HCT116 (cell line): ENCODE data around the gene CNN1. TPM values are rescaled to one million over a fixed set of nuclear protein-coding genes. Genes with fewer than 3 reads are reported as not detected.

Source experiments
- CEBPB ChIP-seq: IDR thresholded peaks from 2 replicates; pipeline ENCODE4 v1.6.1; 2012; ENCODE audit warnings: low read depth
- ELF1 ChIP-seq: IDR thresholded peaks from 2 replicates; pipeline ENCODE4 v1.6.1; 2012; ENCODE audit warnings: low read depth, borderline replicate concordance
- RAD21 ChIP-seq: IDR thresholded peaks from 2 replicates; pipeline ENCODE4 v1.6.1; 2012; ENCODE audit warnings: low read depth, mild to moderate bottlenecking
- SP1 ChIP-seq: IDR thresholded peaks from 2 replicates; pipeline ENCODE4 v1.6.1; 2012; ENCODE audit warnings: low read depth
- ZNF274 ChIP-seq: fragments of 200-500 bp; sonication (Bioruptor generic); IDR thresholded peaks from 2 replicates; pipeline ENCODE4 v1.6.1; 2014; ENCODE audit warnings: mild to moderate bottlenecking, low read depth, low read length, inconsistent platforms
- total RNA-seq: library from RNA; stranded (reverse); gene quantifications from one replicate; pipeline ENCODE4 v1.2.1, GENCODE V29; 2021; ENCODE audit not compliant: unreplicated experiment
- TF ChIP-seq, protein P1 (sequence below): IDR thresholded peaks from 2 replicates; pipeline ENCODE4 v1.6.1; 2011; ENCODE audit warnings: mild to moderate bottlenecking, low read length, moderate library complexity; ENCODE audit not compliant: insufficient replicate concordance; ENCODE audit errors: extremely low read depth
- TF ChIP-seq, protein P2 (sequence below): IDR thresholded peaks from 2 replicates; pipeline ENCODE4 v1.6.1; 2012; ENCODE audit warnings: low read depth
- TF ChIP-seq, protein P3 (sequence below): IDR thresholded peaks from 2 replicates; pipeline ENCODE4 v1.6.1; 2012
- TF ChIP-seq, protein P4 (sequence below): IDR thresholded peaks from 2 replicates; pipeline ENCODE4 v1.6.1; 2012

Gene CNN1
- total RNA-seq, 1 experiment from 2014 or later = 0.64 TPM

- TF ChIP-seq, protein P1, sequence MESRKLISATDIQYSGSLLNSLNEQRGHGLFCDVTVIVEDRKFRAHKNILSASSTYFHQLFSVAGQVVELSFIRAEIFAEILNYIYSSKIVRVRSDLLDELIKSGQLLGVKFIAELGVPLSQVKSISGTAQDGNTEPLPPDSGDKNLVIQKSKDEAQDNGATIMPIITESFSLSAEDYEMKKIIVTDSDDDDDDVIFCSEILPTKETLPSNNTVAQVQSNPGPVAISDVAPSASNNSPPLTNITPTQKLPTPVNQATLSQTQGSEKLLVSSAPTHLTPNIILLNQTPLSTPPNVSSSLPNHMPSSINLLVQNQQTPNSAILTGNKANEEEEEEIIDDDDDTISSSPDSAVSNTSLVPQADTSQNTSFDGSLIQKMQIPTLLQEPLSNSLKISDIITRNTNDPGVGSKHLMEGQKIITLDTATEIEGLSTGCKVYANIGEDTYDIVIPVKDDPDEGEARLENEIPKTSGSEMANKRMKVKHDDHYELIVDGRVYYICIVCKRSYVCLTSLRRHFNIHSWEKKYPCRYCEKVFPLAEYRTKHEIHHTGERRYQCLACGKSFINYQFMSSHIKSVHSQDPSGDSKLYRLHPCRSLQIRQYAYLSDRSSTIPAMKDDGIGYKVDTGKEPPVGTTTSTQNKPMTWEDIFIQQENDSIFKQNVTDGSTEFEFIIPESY = no peak
- TF ChIP-seq RAD21 (no peak; the same call in none of the 2 replicates), ZNF274 (no peak), ELF1 (no peak), CEBPB (no peak), SP1 (peak; percentile 61)
- TF ChIP-seq, protein P2, sequence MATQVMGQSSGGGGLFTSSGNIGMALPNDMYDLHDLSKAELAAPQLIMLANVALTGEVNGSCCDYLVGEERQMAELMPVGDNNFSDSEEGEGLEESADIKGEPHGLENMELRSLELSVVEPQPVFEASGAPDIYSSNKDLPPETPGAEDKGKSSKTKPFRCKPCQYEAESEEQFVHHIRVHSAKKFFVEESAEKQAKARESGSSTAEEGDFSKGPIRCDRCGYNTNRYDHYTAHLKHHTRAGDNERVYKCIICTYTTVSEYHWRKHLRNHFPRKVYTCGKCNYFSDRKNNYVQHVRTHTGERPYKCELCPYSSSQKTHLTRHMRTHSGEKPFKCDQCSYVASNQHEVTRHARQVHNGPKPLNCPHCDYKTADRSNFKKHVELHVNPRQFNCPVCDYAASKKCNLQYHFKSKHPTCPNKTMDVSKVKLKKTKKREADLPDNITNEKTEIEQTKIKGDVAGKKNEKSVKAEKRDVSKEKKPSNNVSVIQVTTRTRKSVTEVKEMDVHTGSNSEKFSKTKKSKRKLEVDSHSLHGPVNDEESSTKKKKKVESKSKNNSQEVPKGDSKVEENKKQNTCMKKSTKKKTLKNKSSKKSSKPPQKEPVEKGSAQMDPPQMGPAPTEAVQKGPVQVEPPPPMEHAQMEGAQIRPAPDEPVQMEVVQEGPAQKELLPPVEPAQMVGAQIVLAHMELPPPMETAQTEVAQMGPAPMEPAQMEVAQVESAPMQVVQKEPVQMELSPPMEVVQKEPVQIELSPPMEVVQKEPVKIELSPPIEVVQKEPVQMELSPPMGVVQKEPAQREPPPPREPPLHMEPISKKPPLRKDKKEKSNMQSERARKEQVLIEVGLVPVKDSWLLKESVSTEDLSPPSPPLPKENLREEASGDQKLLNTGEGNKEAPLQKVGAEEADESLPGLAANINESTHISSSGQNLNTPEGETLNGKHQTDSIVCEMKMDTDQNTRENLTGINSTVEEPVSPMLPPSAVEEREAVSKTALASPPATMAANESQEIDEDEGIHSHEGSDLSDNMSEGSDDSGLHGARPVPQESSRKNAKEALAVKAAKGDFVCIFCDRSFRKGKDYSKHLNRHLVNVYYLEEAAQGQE = no peak
- TF ChIP-seq, protein P3, sequence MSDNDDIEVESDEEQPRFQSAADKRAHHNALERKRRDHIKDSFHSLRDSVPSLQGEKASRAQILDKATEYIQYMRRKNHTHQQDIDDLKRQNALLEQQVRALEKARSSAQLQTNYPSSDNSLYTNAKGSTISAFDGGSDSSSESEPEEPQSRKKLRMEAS = no peak; the same call in 1 of the 2 replicates
- TF ChIP-seq, protein P4, sequence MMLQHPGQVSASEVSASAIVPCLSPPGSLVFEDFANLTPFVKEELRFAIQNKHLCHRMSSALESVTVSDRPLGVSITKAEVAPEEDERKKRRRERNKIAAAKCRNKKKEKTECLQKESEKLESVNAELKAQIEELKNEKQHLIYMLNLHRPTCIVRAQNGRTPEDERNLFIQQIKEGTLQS = no peak
Measured at GRCh38 chr19:11535792-11536595, 2.7 kb upstream of the CNN1 start (continued).
